GM21529 (cell line): ENCODE data around the gene SYNJ2.

ENCODE experiments used
- ATAC-seq: cut with Tn5 transposase; IDR thresholded peaks from one replicate; pipeline ENCODE4 v1.9.1; 2021; ENCODE audit not compliant: unreplicated experiment

The SYNJ2 gene

GRCh38 chr6:158024566-158025297 is 43.1 kb downstream of the SYNJ2 start:
- ATAC-seq = no peak

- peak; percentile 82 for ATAC-seq
These were observed 44.6 kb downstream of the SYNJ2 start for GRCh38 chr6:158026054-158026900.

DNA sequence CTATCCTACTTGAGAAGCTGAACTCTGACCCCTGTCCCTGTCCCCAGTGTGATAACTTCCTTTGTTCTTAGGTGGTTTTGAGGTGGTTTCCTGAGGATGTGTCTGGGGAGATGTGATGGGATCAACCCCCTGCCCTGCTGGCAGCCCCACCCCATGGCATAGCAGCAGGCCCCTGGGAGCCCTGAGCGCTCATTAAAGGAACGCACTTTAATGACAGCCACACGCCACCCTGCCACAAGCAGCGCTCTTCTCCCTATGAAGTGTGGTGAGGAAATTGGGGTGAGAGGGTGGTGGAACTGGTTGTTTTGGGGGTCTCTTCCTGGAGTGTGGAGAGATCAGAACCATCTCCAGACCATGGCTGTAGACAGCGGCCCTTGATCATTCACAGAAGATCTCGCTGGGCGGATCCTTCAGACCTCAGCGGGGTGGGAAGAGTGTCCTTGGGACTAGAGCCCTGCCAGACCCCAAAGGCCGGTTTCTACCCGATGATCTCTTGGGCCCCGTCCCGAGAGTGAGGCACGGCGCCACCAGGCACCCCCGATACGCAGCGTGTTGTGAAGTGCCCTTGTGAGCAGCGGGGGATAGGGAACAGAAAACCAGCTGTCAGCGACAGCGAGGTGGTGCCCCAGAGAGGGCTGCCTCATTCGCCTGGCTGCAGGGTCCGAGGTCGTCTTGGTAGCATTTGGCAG is 45.4 kb downstream of the SYNJ2 start:
- ATAC-seq = no peak

DNA sequence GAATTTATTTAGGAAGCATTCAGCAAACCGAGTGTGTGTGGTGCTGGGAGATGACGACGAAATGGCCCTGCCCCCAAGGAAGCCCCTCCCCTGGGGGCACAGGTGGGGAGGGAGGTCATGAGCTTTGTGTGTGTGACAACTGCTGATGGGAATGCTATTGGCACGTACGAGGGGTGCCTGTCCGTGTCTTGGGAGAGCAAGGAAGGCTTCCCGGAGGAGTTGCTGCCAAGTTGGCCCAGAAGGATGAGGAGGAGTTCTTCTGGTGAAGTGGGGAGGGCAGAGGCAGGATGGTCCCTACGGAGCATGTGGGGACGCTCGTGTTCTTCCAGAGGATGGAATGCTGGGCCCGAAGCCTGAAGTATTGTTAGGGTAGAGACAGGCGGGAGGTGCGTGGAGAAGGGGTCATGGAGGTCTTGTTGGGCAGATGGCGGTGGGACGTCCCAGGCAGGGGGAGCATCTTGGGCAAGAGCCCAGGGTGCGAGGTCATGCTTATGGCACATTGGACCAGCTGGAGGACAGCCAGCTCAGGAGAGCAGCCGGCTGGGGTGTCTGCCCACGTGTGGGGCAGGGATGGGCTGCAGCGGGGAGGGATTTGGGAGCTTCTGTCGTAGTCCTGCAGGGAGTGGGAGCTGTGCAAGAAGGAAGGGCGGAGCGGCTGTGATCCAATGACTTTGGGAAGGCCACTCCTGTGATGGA is 46.1 kb downstream of the SYNJ2 start:
- ATAC-seq = no peak

DNA sequence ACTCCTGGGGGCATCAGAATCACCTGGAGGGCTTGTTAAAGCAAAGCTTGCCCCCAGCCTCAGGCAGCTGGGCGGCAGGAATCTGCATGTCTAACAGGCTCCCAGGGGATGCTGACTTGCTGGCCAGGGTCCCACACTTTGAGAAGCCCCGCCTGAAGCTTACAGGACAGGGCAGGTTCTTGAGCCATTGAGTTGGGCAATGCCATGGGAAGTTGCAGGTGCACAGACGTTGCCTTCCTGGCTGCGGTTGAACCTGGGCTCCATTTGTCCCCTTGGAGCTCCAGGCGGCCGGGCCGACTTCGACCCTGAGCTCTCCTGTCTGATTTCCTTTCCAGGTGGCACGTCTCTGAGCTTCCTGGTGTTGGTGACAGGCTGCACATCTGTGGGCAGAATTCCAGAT is 46.8 kb downstream of the SYNJ2 start:
- no peak for ATAC-seq

GRCh38 chr6:158028876-158029275 is 47.2 kb downstream of the SYNJ2 start:
- ATAC-seq = no peak

DNA sequence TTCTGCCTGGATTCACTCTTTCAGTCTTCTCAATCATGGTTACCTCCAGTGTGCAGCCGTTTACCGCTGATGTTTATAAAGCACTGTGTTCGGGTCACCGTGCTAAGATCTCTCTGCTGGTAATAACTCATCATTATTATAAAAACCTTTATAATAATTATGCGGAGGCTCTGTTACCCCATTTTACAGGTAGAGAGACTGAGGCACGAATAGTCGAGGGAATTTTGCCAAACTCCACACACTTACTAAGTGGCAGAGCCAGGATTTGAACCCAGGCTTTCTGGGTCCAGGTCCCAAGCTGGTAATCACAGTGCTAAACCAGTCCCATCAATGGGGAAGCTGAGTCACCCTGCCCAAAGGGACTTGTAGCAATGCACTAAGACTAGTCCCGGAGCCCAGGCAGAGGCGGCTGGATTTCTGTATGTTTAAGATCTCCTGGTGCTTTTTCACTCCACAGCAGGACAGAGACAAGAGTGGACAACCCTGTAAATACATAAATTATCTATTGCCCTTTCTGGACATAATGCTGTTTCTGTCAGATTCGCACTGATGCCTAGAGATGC is 48.1 kb downstream of the SYNJ2 start:
- ATAC-seq = no peak

DNA sequence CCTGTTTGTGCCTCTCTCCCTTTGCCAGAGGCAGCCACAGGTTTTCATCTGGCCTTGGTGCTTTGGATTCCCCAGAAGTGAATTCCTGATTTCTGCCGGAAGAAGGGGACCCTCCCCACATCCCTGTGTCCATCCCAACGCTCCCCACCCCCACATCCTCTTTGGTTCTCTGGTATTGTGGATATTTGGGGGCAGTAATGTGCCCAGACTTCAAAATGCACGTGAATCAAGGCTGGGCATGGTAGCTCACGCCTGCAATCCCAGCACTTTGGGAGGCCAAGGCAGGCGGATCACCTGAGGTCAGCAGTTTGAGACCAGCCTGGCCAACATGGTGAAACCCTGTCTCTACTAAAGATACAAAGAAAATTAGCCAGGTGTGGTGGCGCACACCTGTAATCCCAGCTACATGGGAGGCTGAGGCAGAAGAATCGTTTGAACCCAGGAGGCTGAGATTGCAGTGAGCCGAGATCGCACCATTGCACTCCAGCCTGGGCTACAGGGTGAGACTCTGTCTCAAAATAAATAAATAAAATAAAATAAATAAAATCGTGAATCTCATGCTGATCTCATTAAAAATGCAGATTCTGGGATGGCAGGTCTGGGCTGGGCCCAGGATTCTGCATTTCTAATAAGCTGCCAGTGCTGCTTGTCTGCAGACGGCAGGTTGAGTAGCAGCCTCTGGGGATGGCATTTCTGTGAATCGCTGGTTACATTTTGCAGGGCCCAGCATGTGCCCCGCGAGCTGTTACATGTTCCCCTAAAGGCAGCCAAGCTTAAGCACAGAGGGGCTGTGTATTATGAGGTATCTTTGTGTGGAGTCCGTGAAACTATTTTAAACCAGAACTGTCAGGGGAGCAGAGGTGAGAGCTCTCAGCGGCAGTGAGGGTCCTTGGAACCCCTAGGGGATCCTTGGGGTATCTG is 49.0 kb downstream of the SYNJ2 start:
- peak; percentile 1 for ATAC-seq

GRCh38 chr6:158031381-158032353 is 50.0 kb downstream of the SYNJ2 start:
- peak; percentile 45 for ATAC-seq

DNA sequence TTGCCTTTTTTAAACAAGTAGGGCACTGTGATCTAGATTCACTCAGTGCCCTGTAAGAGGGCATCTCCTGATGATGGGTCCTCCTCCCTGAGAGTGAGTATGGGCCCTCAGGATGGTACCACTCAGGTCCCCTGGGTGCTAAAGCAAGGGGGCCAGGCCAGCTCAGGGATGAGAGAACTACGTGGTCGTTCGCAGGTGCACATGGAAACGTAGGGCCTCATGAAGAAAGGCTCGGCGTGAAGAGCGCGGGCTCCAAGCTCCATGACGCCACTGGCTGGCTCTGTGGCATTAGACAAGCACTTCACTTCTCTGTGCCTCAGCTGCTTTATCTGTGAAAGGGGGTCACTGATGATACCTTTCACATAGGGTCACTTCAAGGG is 50.7 kb downstream of the SYNJ2 start:
- no peak for ATAC-seq

DNA sequence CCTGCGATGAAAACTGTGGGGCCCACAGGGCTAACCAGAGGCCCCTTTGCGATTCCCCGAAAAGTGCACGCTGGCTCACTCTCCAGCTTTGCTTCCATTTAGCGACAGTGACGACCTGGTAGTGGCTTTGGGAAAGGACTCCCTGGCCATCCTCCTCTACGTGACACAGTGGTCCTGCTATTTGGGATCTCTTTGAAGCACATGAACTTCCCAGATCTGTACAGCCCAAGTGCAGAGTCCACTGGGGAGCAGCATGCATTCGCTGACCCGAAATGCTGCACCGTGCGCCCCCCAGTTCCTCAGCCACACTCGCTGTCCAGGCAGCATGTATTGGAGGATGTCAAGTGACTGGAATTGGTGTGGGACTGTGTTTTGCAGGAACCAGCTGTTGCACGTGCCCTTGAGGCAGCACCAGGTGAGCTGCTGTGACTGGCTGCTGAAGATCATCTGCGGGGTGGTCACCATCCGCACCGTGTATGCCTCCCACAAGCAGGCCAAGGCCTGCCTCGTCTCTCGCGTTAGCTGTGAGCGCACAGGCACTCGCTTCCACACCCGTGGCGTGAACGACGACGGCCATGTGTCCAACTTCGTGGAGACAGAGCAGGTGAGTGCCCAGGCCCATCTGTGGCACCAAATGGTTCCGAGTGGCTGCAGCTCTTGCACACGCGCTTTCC is 51.6 kb downstream of the SYNJ2 start:
- no peak for ATAC-seq

DNA sequence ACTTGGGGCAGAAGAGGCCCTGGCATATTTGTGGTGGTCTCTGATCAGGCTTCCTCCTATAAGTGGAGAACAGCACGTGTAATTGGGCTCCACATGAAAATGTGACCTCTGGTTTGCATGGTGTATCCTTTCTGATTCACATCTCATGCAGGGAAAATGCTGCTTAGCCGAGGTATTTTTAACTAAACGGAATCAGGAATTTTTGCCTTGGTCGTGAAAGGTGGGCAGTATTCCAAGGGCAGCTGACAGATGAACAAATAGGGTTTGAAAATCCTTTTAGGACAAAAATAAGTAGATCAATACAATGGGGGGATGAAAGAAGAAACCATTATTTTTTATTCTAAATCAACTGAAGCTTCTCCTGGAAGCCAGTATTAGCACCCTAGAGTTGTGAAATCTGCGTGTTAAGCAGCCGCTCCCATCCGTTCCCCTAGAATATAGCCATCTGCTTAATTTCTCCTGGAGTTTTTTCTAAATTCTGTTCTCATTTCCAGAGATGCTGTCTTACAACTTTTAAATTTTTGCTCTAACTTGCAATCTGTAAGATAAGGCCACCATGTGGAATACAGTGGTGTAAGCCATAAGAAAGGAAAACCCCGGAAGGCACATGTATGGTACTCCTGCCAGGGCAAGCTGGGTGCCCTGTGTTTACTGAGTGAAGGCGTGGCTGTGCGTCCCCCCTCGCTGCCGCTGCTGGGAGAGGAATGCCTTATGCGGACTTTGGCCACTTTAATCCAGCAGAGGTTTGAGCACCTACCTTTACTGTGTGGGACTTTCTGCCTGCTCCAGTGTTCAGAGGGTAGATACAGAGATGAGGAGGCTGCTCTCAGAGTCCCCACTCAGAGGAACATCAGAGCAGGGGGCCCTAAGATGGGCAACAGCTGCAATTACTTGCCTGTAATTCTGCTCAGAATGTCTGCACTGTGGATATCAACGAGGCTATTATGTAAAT is 52.4 kb downstream of the SYNJ2 start:
- no peak for ATAC-seq

- ATAC-seq = no peak
These were observed 54.6 kb downstream of the SYNJ2 start for GRCh38 chr6:158036261-158036660.

DNA sequence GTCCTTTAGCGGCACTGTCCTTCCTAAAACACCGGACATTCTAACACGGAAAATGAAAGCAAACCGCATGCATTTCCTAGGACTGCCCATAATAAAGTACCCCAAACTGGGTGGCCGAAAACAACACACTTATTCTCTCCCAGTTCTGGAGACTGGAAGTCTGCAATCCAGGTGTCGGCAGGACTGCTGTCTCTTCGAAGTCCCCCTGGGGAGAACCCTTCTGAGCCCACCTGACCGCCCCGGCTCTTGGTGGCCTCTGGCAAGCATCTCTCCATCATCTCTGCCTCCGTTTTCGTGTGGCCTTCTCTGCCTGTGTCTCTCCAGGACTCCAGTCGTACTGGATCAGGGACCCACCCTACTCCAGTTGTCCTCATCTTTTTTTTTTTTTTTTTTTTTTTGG is 55.4 kb downstream of the SYNJ2 start:
- no peak for ATAC-seq

- no peak for ATAC-seq
These were observed 56.1 kb downstream of the SYNJ2 start for GRCh38 chr6:158037771-158038170.

GRCh38 chr6:158038291-158039177 is 56.9 kb downstream of the SYNJ2 start:
- no peak for ATAC-seq
